ENCODE measurements around the gene RBM8A. TPM values are rescaled to one million over a fixed set of nuclear protein-coding genes. Genes with fewer than 3 reads are reported as not detected.

The RBM8A gene
- total and polyA plus RNA-seq, 9 of the 15 experiments (the other 6 are each of a cell fraction or from before 2014, with no cell fraction given), result 215 to 1,035 (median 291) TPM

DNA sequence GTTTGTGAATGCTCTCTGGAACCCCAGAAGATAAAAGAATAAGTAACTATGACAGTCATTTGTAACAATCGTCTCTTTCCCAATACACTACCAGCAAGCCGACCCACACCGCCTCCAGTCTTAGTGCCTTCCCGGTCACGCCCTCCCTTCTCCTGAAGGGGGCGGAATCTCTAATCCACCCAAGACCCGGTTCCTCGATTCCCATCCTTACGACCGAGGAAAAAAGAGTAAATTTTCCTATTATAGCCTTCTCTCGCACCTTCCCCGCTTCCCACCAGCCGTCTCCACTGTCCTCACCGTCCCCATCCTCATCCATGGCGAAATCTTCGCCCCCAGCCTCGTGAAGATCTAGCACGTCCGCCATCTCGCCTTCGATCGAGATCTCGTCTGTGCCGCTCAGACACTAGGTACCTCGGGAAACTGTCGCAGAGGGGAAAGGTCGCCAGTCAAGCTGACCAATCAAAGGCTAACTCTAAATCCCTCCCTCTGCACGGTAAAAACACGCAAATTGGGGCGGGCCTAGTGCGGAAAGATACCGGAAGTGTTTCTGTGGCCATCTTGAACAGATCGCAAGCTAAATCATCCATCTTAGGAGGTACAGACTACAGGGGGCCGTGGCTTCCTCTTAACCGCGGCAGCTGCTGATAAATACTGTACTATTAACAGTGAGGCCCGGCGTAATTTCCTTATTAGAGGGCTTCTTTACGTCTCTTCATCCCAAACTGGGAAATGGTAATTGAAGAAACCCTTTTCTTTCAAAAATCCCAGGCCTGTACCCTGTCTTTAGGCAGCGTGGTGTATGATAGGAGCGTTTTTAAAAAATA lies at the start of gene RBM8A (continued):
- TF ChIP-seq ZNF639 (CRISPR knock-in tag; conservative IDR thresholded peaks at IDR 0.05 in 1 of 2, IDR thresholded peaks at IDR 0.05 in 1 of 2) (peak in 1 of 2 experiments; percentile 63; a peak in 2 of 4 replicates), SRF (CRISPR knock-in tag; IDR thresholded peaks at IDR 0.05) (peak in 1 of 2 experiments; percentile 77; a peak in 2 of 4 replicates), GABPA (tag; conservative IDR thresholded peaks at IDR 0.05; ENCODE audit: low read depth) (peak; percentile 93), ZNF253 (CRISPR knock-in tag; conservative IDR thresholded peaks at IDR 0.05) (no peak), ETS1 (conservative IDR thresholded peaks at IDR 0.05; ENCODE audit: control insufficient read depth, low read depth, low read length) (no peak), ZNF143 (CRISPR knock-in tag; IDR thresholded peaks at IDR 0.05) (no peak), NFIC (IDR thresholded peaks at IDR 0.05) (peak; percentile 74), ZNF224 (CRISPR knock-in tag; IDR thresholded peaks at IDR 0.05) (no peak), LARP7 (IDR thresholded peaks at IDR 0.05) (peak; percentile 95), SP1 (CRISPR knock-in tag; IDR thresholded peaks at IDR 0.05) (peak; percentile 82), DNMT1 (IDR thresholded peaks at IDR 0.05) (peak; percentile 79; the same call in 1 of the 2 replicates), CHD1 (IDR thresholded peaks at IDR 0.05; ENCODE audit: low read length) (peak; percentile 87), ZNF785 (CRISPR knock-in tag; IDR thresholded peaks at IDR 0.05) (no peak), MYNN (IDR thresholded peaks at IDR 0.05) (peak; percentile 11; the same call in 1 of the 2 replicates), MYNN (CRISPR knock-in tag; IDR thresholded peaks at IDR 0.05) (no peak), ATF4 (CRISPR knock-in tag; IDR thresholded peaks at IDR 0.05) (no peak), NBN (IDR thresholded peaks at IDR 0.05; ENCODE audit: low read depth) (peak; percentile 98)
- TF ChIP-seq, protein P1, sequence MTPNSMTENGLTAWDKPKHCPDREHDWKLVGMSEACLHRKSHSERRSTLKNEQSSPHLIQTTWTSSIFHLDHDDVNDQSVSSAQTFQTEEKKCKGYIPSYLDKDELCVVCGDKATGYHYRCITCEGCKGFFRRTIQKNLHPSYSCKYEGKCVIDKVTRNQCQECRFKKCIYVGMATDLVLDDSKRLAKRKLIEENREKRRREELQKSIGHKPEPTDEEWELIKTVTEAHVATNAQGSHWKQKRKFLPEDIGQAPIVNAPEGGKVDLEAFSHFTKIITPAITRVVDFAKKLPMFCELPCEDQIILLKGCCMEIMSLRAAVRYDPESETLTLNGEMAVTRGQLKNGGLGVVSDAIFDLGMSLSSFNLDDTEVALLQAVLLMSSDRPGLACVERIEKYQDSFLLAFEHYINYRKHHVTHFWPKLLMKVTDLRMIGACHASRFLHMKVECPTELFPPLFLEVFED (CRISPR knock-in tag; conservative IDR thresholded peaks at IDR 0.05), result 0 out of 2 replicates have a peak, but pooled peaks have one; percentile 49
- TF ChIP-seq, protein P2, sequence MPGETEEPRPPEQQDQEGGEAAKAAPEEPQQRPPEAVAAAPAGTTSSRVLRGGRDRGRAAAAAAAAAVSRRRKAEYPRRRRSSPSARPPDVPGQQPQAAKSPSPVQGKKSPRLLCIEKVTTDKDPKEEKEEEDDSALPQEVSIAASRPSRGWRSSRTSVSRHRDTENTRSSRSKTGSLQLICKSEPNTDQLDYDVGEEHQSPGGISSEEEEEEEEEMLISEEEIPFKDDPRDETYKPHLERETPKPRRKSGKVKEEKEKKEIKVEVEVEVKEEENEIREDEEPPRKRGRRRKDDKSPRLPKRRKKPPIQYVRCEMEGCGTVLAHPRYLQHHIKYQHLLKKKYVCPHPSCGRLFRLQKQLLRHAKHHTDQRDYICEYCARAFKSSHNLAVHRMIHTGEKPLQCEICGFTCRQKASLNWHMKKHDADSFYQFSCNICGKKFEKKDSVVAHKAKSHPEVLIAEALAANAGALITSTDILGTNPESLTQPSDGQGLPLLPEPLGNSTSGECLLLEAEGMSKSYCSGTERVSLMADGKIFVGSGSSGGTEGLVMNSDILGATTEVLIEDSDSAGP (CRISPR knock-in tag; IDR thresholded peaks at IDR 0.05), result no peak
- TF ChIP-seq, protein P3, sequence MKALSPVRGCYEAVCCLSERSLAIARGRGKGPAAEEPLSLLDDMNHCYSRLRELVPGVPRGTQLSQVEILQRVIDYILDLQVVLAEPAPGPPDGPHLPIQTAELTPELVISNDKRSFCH (CRISPR knock-in tag; IDR thresholded peaks at IDR 0.05), result no peak
- TF ChIP-seq, protein P3 (tag; IDR thresholded peaks at IDR 0.05), result peak; percentile 78; the same call in 1 of the 2 replicates

Measured in K562 (cell line).